WTC11 (cell line): Measurements from ENCODE around the gene ALOX12B. TPM values are rescaled to one million over a fixed set of nuclear protein-coding genes. Genes with fewer than 3 reads are reported as not detected.

Source experiments
- ATF1 ChIP-seq: sonication (generic); formaldehyde crosslinking; IDR thresholded peaks from 2 replicates; pipeline ENCODE4 v1.8.1; 2023; ENCODE audit warnings: mild to moderate bottlenecking, moderate library complexity, missing genetic modification reagents
- ATF2 ChIP-seq: sonication (generic); formaldehyde crosslinking; IDR thresholded peaks from 2 replicates; pipeline ENCODE4 v1.8.1; 2022; ENCODE audit warnings: low read depth, missing genetic modification reagents, borderline replicate concordance
- CBFB ChIP-seq: sonication (generic); formaldehyde crosslinking; IDR thresholded peaks from 2 replicates; pipeline ENCODE4 v1.8.1; 2022; ENCODE audit warnings: mild to moderate bottlenecking, low read depth, missing genetic modification reagents
- EMX1 ChIP-seq: fragments of 250-450 bp; sonication (Bioruptor Pico); IDR thresholded peaks from 2 replicates; pipeline ENCODE4 v1.8.0; 2021; ENCODE audit warnings: mild to moderate bottlenecking
- FOXJ3 ChIP-seq: sonication (generic); formaldehyde crosslinking; IDR thresholded peaks from 2 replicates; pipeline ENCODE4 v1.9.0; 2021; ENCODE audit warnings: missing genetic modification reagents, mild to moderate bottlenecking, borderline replicate concordance
- FOXK1 ChIP-seq: sonication (generic); formaldehyde crosslinking; IDR thresholded peaks from 2 replicates; pipeline ENCODE4 v1.8.0; 2022; ENCODE audit warnings: mild to moderate bottlenecking, moderate library complexity, missing genetic modification reagents
- GRHL2 ChIP-seq: fragments of 250-450 bp; sonication (Bioruptor Pico); IDR thresholded peaks from 2 replicates; pipeline ENCODE4 v1.8.0; 2022; ENCODE audit warnings: mild to moderate bottlenecking, moderate library complexity; ENCODE audit not compliant: insufficient replicate concordance, severe bottlenecking
- HMGA2 ChIP-seq: fragments of 250-450 bp; sonication (Bioruptor Pico); IDR thresholded peaks from 2 replicates; pipeline ENCODE4 v1.4.0; 2021; ENCODE audit warnings: mild to moderate bottlenecking, moderate library complexity
- IRF1 ChIP-seq: sonication (generic); formaldehyde crosslinking; IDR thresholded peaks from 2 replicates; pipeline ENCODE4 v1.8.0; 2023; ENCODE audit warnings: missing genetic modification reagents
- JAZF1 ChIP-seq: fragments of 250-450 bp; sonication (Bioruptor Pico); IDR thresholded peaks from 2 replicates; pipeline ENCODE4 v1.9.0; 2021; ENCODE audit warnings: moderate library complexity, mild to moderate bottlenecking, inconsistent platforms
- MLX ChIP-seq: sonication (generic); formaldehyde crosslinking; IDR thresholded peaks from 2 replicates; pipeline ENCODE4 v1.8.1; 2023; ENCODE audit warnings: mild to moderate bottlenecking, missing genetic modification reagents, moderate library complexity
- MXD4 ChIP-seq: fragments of 250-450 bp; sonication (Bioruptor Pico); IDR thresholded peaks from 2 replicates; pipeline ENCODE4 v1.8.0; 2021; ENCODE audit warnings: mild to moderate bottlenecking, moderate library complexity, borderline replicate concordance
- NR3C1 ChIP-seq: sonication (generic); formaldehyde crosslinking; conservative IDR thresholded peaks from 2 replicates; pipeline ENCODE4 v1.8.1; 2023; ENCODE audit warnings: low read depth, mild to moderate bottlenecking, missing genetic modification reagents
- PRDM15 ChIP-seq: sonication (generic); formaldehyde crosslinking; IDR thresholded peaks from 2 replicates; pipeline ENCODE4 v1.8.0; 2022; ENCODE audit warnings: missing genetic modification reagents
- PREB ChIP-seq: sonication (generic); formaldehyde crosslinking; IDR thresholded peaks from 2 replicates; pipeline ENCODE4 v1.8.1; 2022; ENCODE audit warnings: mild to moderate bottlenecking, missing genetic modification reagents, moderate library complexity, borderline replicate concordance
- RELA ChIP-seq: sonication (generic); formaldehyde crosslinking; IDR thresholded peaks from 2 replicates; pipeline ENCODE4 v1.8.1; 2022; ENCODE audit warnings: missing genetic modification reagents, mild to moderate bottlenecking, borderline replicate concordance
- SMAD4 ChIP-seq: sonication (generic); formaldehyde crosslinking; IDR thresholded peaks from 2 replicates; pipeline ENCODE4 v1.8.0; 2022; ENCODE audit warnings: mild to moderate bottlenecking, missing genetic modification reagents
- STAT6 ChIP-seq: sonication (generic); formaldehyde crosslinking; conservative IDR thresholded peaks from 2 replicates; pipeline ENCODE4 v1.8.1; 2023; ENCODE audit warnings: mild to moderate bottlenecking, low read depth, missing genetic modification reagents, moderate library complexity
- TEAD4 ChIP-seq: sonication (generic); formaldehyde crosslinking; IDR thresholded peaks from 2 replicates; pipeline ENCODE4 v1.8.0; 2022; ENCODE audit warnings: mild to moderate bottlenecking, missing genetic modification reagents
- USF2 ChIP-seq: sonication (generic); formaldehyde crosslinking; IDR thresholded peaks from 2 replicates; pipeline ENCODE4 v1.8.1; 2023; ENCODE audit warnings: mild to moderate bottlenecking, missing genetic modification reagents, moderate library complexity
- ZBTB21 ChIP-seq: sonication (generic); formaldehyde crosslinking; IDR thresholded peaks from 2 replicates; pipeline ENCODE4 v1.8.1; 2023; ENCODE audit warnings: mild to moderate bottlenecking, missing genetic modification reagents, borderline replicate concordance
- ZBTB43 ChIP-seq: sonication (generic); formaldehyde crosslinking; IDR thresholded peaks from 2 replicates; pipeline ENCODE4 v1.8.1; 2023; ENCODE audit warnings: mild to moderate bottlenecking, missing genetic modification reagents
- ZNF317 ChIP-seq: sonication (generic); formaldehyde crosslinking; IDR thresholded peaks from 2 replicates; pipeline ENCODE4 v1.8.1; 2023; ENCODE audit warnings: low read depth, mild to moderate bottlenecking, moderate library complexity, missing genetic modification reagents, borderline replicate concordance
- ZNF423 ChIP-seq: fragments of 250-450 bp; sonication (Bioruptor Pico); IDR thresholded peaks from 2 replicates; pipeline ENCODE4 v2.1.2; 2022; ENCODE audit warnings: mild to moderate bottlenecking, moderate library complexity
- total RNA-seq: library from RNA; stranded (reverse); gene quantifications from 3 replicates; pipeline ENCODE4 v1.2.3, GENCODE V29; 2021

ALOX12B gene
- total RNA-seq, 1 experiment from 2014 or later: 0.72 TPM

GRCh38 chr17:8109661-8110455 lies 22.3 kb upstream of the ALOX12B start (continued):
- TF ChIP-seq PRDM15 (CRISPR knock-in tag): no peak; the same call in 1 of the 2 replicates
- TF ChIP-seq HMGA2 (CRISPR knock-in tag): no peak
- TF ChIP-seq ZNF317 (CRISPR knock-in tag): no peak
- 0 out of 2 replicates have a peak, but pooled peaks have one; percentile 73 for TF ChIP-seq ATF2 (CRISPR knock-in tag)
- no peak for TF ChIP-seq CBFB (CRISPR knock-in tag)
- TF ChIP-seq ZNF423: 0 out of 2 replicates have a peak, but pooled peaks have one; percentile 27
- no peak for TF ChIP-seq GRHL2 (CRISPR knock-in tag)
- no peak for TF ChIP-seq SMAD4
- no peak for TF ChIP-seq ZBTB21 (CRISPR knock-in tag)
- peak; percentile 55; the same call in 1 of the 2 replicates for TF ChIP-seq FOXK1 (CRISPR knock-in tag)
- TF ChIP-seq PREB (CRISPR knock-in tag): no peak
- TF ChIP-seq MXD4: no peak
- TF ChIP-seq IRF1: no peak
- no peak for TF ChIP-seq STAT6
- TF ChIP-seq TEAD4 (CRISPR knock-in tag): no peak
- no peak for TF ChIP-seq FOXJ3 (CRISPR knock-in tag)
- TF ChIP-seq RELA (CRISPR knock-in tag): 0 out of 2 replicates have a peak, but pooled peaks have one; percentile 75
- peak; percentile 86 for TF ChIP-seq USF2 (CRISPR knock-in tag)
- TF ChIP-seq JAZF1 (CRISPR knock-in tag): no peak
- no peak for TF ChIP-seq EMX1 (CRISPR knock-in tag)
- TF ChIP-seq MLX (CRISPR knock-in tag): no peak
- TF ChIP-seq ZBTB43 (CRISPR knock-in tag): 0 out of 2 replicates have a peak, but pooled peaks have one; percentile 68
- no peak for TF ChIP-seq ATF1 (CRISPR knock-in tag)
- TF ChIP-seq NR3C1 (CRISPR knock-in tag): no peak
